NK-92 (cell line): ENCODE data around the gene GALR2.

ENCODE experiments used
- DNase-seq: peaks from one replicate; lab custom pipeline; 2025; ENCODE audit not compliant: unreplicated experiment; lab: John Stamatoyannopoulos, UW

The GALR2 gene

GRCh38 chr17:76079535-76079955, 5.0 kb downstream of the GALR2 start:
- DNase-seq: no peak

GRCh38 chr17:76079956-76080767, 5.6 kb downstream of the GALR2 start:
- no peak for DNase-seq

GRCh38 chr17:76080768-76081287, 6.2 kb downstream of the GALR2 start:
- no peak for DNase-seq

GRCh38 chr17:76081295-76082210, 7.0 kb downstream of the GALR2 start:
- no peak for DNase-seq

GRCh38 chr17:76082326-76083251, 8.0 kb downstream of the GALR2 start:
- no peak for DNase-seq

GRCh38 chr17:76083536-76084182, 9.1 kb downstream of the GALR2 start:
- DNase-seq: no peak

- DNase-seq: no peak
Observed at GRCh38 chr17:76085066-76085730, 10.6 kb downstream of the GALR2 start.

- DNase-seq: no peak
Observed at GRCh38 chr17:76085731-76086366, 11.3 kb downstream of the GALR2 start.

- DNase-seq: no peak
Observed at GRCh38 chr17:76086384-76086783, 11.8 kb downstream of the GALR2 start.

GRCh38 chr17:76087531-76087930, 12.9 kb downstream of the GALR2 start:
- DNase-seq: no peak

- no peak for DNase-seq
Observed at GRCh38 chr17:76088041-76088867, 13.7 kb downstream of the GALR2 start.

GRCh38 chr17:76088868-76089576, 14.4 kb downstream of the GALR2 start:
- DNase-seq: no peak

- no peak for DNase-seq
Observed at GRCh38 chr17:76089680-76090516, 15.3 kb downstream of the GALR2 start.

GRCh38 chr17:76090517-76091129, 16.0 kb downstream of the GALR2 start:
- no peak for DNase-seq

GRCh38 chr17:76091526-76092286, 17.1 kb downstream of the GALR2 start:
- DNase-seq: no peak
